Neuron (in vitro differentiated cells): ENCODE results near the gene SF3B2.

Experiments
- H2AFZ ChIP-seq: one replicate; pipeline ENCODE4 v1.6.1; 2013; ENCODE audit warnings: low read depth, mild to moderate bottlenecking, inconsistent platforms, low read length, moderate library complexity
- H3K27me3 ChIP-seq: one replicate; pipeline ENCODE4 v1.6.1; 2013; ENCODE audit warnings: low read length; ENCODE audit not compliant: insufficient read depth
- H3K36me3 ChIP-seq: one replicate; pipeline ENCODE4 v1.6.1; 2013; ENCODE audit warnings: low read length; ENCODE audit not compliant: insufficient read depth
- H3K4me1 ChIP-seq: one replicate; pipeline ENCODE4 v1.6.1; 2013; ENCODE audit warnings: low read length; ENCODE audit not compliant: insufficient read depth
- H3K4me3 ChIP-seq: 2 replicates; pipeline ENCODE4 v1.5.1; 2013; ENCODE audit warnings: mild to moderate bottlenecking, low read length, moderate library complexity
- H3K9me3 ChIP-seq: one replicate; pipeline ENCODE4 v1.6.1; 2013; ENCODE audit warnings: low read length

Gene SF3B2

GRCh38 chr11:66047541-66048365 lies 4.4 kb upstream of the SF3B2 start:
- no peaks in the 10 kb centered on the region for H3K27me3 ChIP-seq
- H3K4me3 ChIP-seq = no peak overlapping the region
- H3K4me1 ChIP-seq = peaks cover 22% of the 10 kb centered on the region
- no peak overlapping the region for H2AFZ ChIP-seq
- no peaks in the 10 kb centered on the region for H3K36me3 ChIP-seq
- peaks cover 4% of the 10 kb centered on the region for H3K9me3 ChIP-seq

GRCh38 chr11:66048547-66049323 lies 3.4 kb upstream of the SF3B2 start, which contains the start of gene GAL3ST3:
GAL3ST3 (minus strand) TSS chr11:66049161; CDS start chr11:66045415, 3,746 bp downstream.
- H3K27me3 ChIP-seq = no peaks in the 10 kb centered on the region
- peak within 1 kb of the TSS; percentile 47 for H3K4me3 ChIP-seq
- H3K4me1 ChIP-seq = peaks cover 31% of the 10 kb centered on the region
- H2AFZ ChIP-seq = peak within 1 kb of the TSS; percentile 51
- peaks cover 4% of the 10 kb centered on the region for H3K36me3 ChIP-seq
- no peaks in the 10 kb centered on the region for H3K9me3 ChIP-seq

GRCh38 chr11:66050581-66051231 lies 1.5 kb upstream of the SF3B2 start:
- Histone ChIP-seq H3K27me3 (no peaks in the 10 kb centered on the region), H3K4me3 (peak overlapping the region; percentile 81), H3K36me3 (peaks cover 18% of the 10 kb centered on the region), H3K9me3 (no peaks in the 10 kb centered on the region), H3K4me1 (peaks cover 28% of the 10 kb centered on the region), H2AFZ (no peak overlapping the region)

- peak overlapping the region; percentile 81 for H3K4me3 ChIP-seq
- H3K9me3 ChIP-seq = no peaks in the 10 kb centered on the region
- peaks cover 22% of the 10 kb centered on the region for H3K36me3 ChIP-seq
- H2AFZ ChIP-seq = peak overlapping the region; percentile 27
- peaks cover 28% of the 10 kb centered on the region for H3K4me1 ChIP-seq
- H3K27me3 ChIP-seq = no peaks in the 10 kb centered on the region
Observed at GRCh38 chr11:66051371-66051765, 796 bp upstream of the SF3B2 start.

GRCh38 chr11:66052664-66052982 lies 459 bp downstream of the SF3B2 start:
- peak overlapping the region; percentile 81 for H3K4me3 ChIP-seq
- peaks cover 28% of the 10 kb centered on the region for H3K4me1 ChIP-seq
- peaks cover 32% of the 10 kb centered on the region for H3K36me3 ChIP-seq
- H3K9me3 ChIP-seq = no peaks in the 10 kb centered on the region
- no peak overlapping the region for H2AFZ ChIP-seq
- H3K27me3 ChIP-seq = no peaks in the 10 kb centered on the region

DNA sequence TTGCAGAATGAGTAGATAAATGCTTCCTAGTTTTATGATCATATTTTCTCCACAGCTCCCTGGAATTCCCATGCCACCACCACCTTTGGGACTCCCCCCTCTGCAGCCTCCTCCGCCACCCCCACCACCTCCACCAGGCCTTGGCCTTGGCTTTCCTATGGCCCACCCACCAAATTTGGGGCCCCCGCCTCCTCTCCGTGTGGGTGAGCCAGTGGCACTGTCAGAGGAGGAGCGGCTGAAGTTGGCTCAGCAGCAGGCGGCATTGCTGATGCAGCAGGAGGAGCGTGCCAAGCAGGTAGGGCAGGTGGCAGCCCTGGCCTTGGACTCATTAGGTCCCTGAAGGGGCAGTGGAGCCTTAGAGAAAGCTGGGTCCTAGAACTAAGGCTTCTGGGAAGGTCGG lies 2.9 kb downstream of the SF3B2 start:
- peaks cover 55% of the 10 kb centered on the region for H3K36me3 ChIP-seq
- peaks cover 20% of the 10 kb centered on the region for H3K4me1 ChIP-seq
- H2AFZ ChIP-seq = no peak overlapping the region
- H3K27me3 ChIP-seq = no peaks in the 10 kb centered on the region
- no peaks in the 10 kb centered on the region for H3K9me3 ChIP-seq
- no peak overlapping the region for H3K4me3 ChIP-seq

DNA sequence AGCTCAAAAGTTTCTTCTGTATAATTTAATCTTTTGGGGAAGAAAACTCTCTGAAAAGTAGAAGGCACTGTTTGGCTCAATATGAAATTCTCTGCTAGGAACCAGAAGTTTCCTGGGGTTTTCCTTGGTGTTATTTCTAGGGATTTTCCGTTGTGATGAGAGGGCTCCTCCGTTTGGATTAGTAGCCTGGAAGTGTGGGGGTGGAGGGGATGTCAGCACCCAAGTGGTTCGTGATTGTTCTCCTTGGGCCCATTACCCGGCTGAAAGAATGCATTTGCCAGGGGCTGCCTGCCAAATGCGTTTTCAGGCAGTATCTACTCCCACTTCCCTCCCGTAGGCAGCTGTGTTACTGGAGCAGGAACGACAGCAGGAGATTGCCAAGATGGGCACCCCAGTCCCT lies 4.3 kb downstream of the SF3B2 start:
- H3K36me3 ChIP-seq = peaks cover 70% of the 10 kb centered on the region
- H3K4me1 ChIP-seq = peaks cover 9% of the 10 kb centered on the region
- no peaks in the 10 kb centered on the region for H3K27me3 ChIP-seq
- no peak overlapping the region for H3K4me3 ChIP-seq
- no peak overlapping the region for H2AFZ ChIP-seq
- H3K9me3 ChIP-seq = no peaks in the 10 kb centered on the region

DNA sequence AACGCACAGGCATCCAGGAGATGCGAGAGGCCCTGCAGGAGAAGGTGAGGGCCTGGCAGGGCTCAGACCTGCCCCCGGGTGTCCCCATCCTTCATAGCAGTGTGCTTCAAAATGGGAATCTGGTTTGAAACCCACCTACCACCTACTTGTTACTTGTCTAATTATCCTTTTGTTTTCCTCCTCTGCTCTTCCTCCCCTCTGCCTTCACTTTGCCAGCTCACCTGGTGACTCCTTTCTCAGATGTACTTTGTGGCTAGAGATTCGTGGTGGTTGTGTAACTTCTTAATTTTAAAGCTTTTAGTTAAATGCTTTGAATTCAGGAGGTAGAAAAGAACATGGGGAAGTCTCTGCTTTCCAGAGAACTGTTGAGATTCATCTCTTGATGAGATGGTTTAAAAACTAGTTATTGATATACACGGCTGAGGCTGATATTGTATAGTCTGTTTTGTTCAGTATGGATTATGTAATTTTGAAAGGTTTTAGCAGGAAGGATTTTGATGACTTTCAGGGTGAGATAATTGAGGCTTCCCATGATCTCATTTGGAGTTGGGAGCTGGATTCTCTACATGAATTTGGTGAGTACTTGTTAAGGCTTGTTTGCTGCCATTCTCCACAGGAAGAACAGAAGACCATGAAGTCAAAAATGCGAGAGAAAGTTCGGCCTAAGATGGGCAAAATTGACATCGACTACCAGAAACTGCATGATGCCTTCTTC lies 8.0 kb downstream of the SF3B2 start:
- no peak overlapping the region for H3K4me3 ChIP-seq
- H3K36me3 ChIP-seq = peaks cover 93% of the 10 kb centered on the region
- H3K27me3 ChIP-seq = no peaks in the 10 kb centered on the region
- H3K9me3 ChIP-seq = peaks cover 3% of the 10 kb centered on the region
- no peaks in the 10 kb centered on the region for H3K4me1 ChIP-seq
- H2AFZ ChIP-seq = no peak overlapping the region

DNA sequence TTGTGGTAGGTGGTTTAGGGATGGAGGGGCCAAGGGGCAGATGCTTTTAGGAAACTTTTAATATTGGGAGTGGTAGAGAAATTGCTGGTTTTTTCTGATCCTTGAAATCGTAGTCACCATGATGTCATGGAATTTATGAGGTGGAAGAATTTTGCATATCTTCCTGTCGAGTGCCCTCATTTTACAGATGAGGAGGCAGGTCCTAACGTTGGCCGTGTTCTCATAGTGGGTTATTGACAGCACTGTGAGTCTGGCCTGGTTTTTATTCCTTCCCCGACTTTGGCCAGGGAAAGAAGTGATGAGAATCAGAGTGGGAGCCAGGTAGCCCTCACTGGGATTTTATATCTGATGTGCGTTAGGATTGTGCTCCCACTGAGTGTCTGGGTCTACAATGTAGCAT lies 9.1 kb downstream of the SF3B2 start:
- no peaks in the 10 kb centered on the region for H3K27me3 ChIP-seq
- no peak overlapping the region for H3K4me3 ChIP-seq
- peaks cover 3% of the 10 kb centered on the region for H3K9me3 ChIP-seq
- H2AFZ ChIP-seq = no peak overlapping the region
- no peaks in the 10 kb centered on the region for H3K4me1 ChIP-seq
- H3K36me3 ChIP-seq = peaks cover 93% of the 10 kb centered on the region

GRCh38 chr11:66062408-66062807 lies 10.2 kb downstream of the SF3B2 start:
- Histone ChIP-seq H3K9me3 (peaks cover 3% of the 10 kb centered on the region), H2AFZ (no peak overlapping the region), H3K4me1 (no peaks in the 10 kb centered on the region), H3K36me3 (peaks cover 95% of the 10 kb centered on the region), H3K27me3 (no peaks in the 10 kb centered on the region), H3K4me3 (no peak overlapping the region)

GRCh38 chr11:66063900-66064299 lies 11.7 kb downstream of the SF3B2 start:
- peaks cover 97% of the 10 kb centered on the region for H3K36me3 ChIP-seq
- no peaks in the 10 kb centered on the region for H3K27me3 ChIP-seq
- H3K4me3 ChIP-seq = no peak overlapping the region
- peaks cover under 1% of the 10 kb centered on the region for H3K4me1 ChIP-seq
- no peak overlapping the region for H2AFZ ChIP-seq
- H3K9me3 ChIP-seq = peaks cover 3% of the 10 kb centered on the region

DNA sequence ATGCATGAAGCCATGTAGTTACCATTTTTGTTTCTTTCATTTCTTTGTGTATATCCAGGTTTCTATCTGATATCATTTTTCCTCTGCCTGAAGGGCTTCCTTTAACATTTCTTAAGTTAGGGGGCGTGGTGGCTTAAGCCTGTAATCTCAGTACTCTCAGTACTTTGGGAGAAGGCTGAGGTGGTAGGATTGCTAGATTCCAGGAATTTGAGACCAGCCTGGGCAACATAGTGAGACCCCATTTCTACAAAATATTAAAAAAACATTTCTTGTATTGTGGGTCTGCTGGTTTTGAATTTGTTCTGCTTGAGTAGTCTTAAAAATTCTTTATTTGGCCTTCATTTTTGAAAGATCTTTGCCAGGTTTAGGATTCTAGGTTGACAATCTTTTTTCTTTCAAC lies 12.4 kb downstream of the SF3B2 start:
- Histone ChIP-seq H2AFZ (no peak overlapping the region), H3K36me3 (peaks cover 95% of the 10 kb centered on the region), H3K4me1 (peaks cover 7% of the 10 kb centered on the region), H3K27me3 (no peaks in the 10 kb centered on the region), H3K9me3 (peaks cover 3% of the 10 kb centered on the region), H3K4me3 (no peak overlapping the region)
